CD14-positive monocyte (primary cell): ENCODE data around the gene MRPS23. TPM values are rescaled to one million over a fixed set of nuclear protein-coding genes. Genes with fewer than 3 reads are reported as not detected.

Source experiments
- DNase-seq, 3 donors: peaks; one replicate each; pipeline ENCODE4 v3.0.0-alpha.2; 2011 to 2022
- H2AFZ ChIP-seq: 2 replicates; pipeline ENCODE4 v1.6.0; 2012; ENCODE audit warnings: mild to moderate bottlenecking, low read depth, low read length, inconsistent platforms; ENCODE audit not compliant: insufficient read depth, poor library complexity, severe bottlenecking
- H3K27ac ChIP-seq, 2 donors: 1 replicate in 1 of 2; 2 replicates in 1 of 2; pipeline ENCODE4 v1.5.1; 2012 to 2013; ENCODE audit warnings: low read length in 2 of 2, control low read depth in 1 of 2, inconsistent platforms in 1 of 2, low read depth in 1 of 2, mild to moderate bottlenecking in 1 of 2
- H3K27me3 ChIP-seq, 2 donors: one replicate each; pipeline versions ENCODE4 v1.6.0 to v1.6.1; 2011 to 2013; ENCODE audit warnings: low read length in 2 of 2; ENCODE audit not compliant: control insufficient read depth in 2 of 2, insufficient read depth in 2 of 2
- H3K36me3 ChIP-seq, 2 donors: replicated peaks in 1 of 2; 1 replicate in 1 of 2; 2 replicates in 1 of 2; pipeline versions ENCODE4 v1.5.1 to v1.6.1; 2012 to 2013; ENCODE audit warnings: low read length in 2 of 2, control low read depth in 1 of 2, inconsistent platforms in 1 of 2, mild to moderate bottlenecking in 1 of 2; ENCODE audit not compliant: insufficient read depth in 2 of 2, control insufficient read depth in 1 of 2
- H3K4me1 ChIP-seq, 2 donors: 1 replicate in 1 of 2; 2 replicates in 1 of 2; pipeline versions ENCODE4 v1.5.1 to v1.6.1; 2012 to 2013; ENCODE audit warnings: low read length in 2 of 2, control low read depth in 1 of 2, inconsistent platforms in 1 of 2, mild to moderate bottlenecking in 1 of 2, moderate library complexity in 1 of 2; ENCODE audit not compliant: insufficient read depth in 2 of 2, control insufficient read depth in 1 of 2
- H3K4me2 ChIP-seq: replicated peaks from 2 replicates; pipeline ENCODE3; 2012; ENCODE audit warnings: low read length, moderate library complexity, mild to moderate bottlenecking; ENCODE audit not compliant: poor library complexity, severe bottlenecking; ENCODE audit errors: extremely low read depth
- H3K4me3 ChIP-seq, 3 experiments: fragments of 200-600 bp in 1 of 3; sonication (generic) in 1 of 3; replicated peaks in 1 of 3; 1 replicate in 2 of 3; 2 replicates in 1 of 3; pipeline ENCODE4 v1.5.1; 2011 to 2013; ENCODE audit warnings: low read length in 3 of 3, mild to moderate bottlenecking in 3 of 3, control low read depth in 2 of 3, low read depth in 2 of 3, inconsistent platforms in 1 of 3, moderate library complexity in 1 of 3
- H3K79me2 ChIP-seq: 2 replicates; pipeline ENCODE4 v1.6.0; 2012; ENCODE audit warnings: mild to moderate bottlenecking, control low read depth, inconsistent platforms, low read length, moderate library complexity; ENCODE audit not compliant: insufficient read depth
- H3K9ac ChIP-seq: 2 replicates; pipeline ENCODE4 v1.6.0; 2017; ENCODE audit warnings: low read length, mild to moderate bottlenecking; ENCODE audit not compliant: insufficient read depth, poor library complexity, severe bottlenecking
- H3K9me3 ChIP-seq, 2 donors: replicated peaks in 1 of 2; 1 replicate in 1 of 2; 2 replicates in 1 of 2; pipeline versions ENCODE4 v1.5.1 to v1.6.1; 2012 to 2013; ENCODE audit warnings: low read length in 2 of 2, control low read depth in 1 of 2; ENCODE audit not compliant: control insufficient read depth in 1 of 2, insufficient read depth in 1 of 2
- H4K20me1 ChIP-seq: 2 replicates; pipeline ENCODE4 v1.6.0; 2012; ENCODE audit warnings: mild to moderate bottlenecking, low read length, control low read depth, moderate library complexity; ENCODE audit not compliant: insufficient read depth
- H3K27ac Mint-ChIP-seq, 7 donors: one replicate each; pipeline ENCODE4 v1.8.0; 2020; ENCODE audit warnings: mild to moderate bottlenecking in 7 of 7, mixed read lengths in 7 of 7, moderate library complexity in 6 of 7, inconsistent platforms in 2 of 7
- H3K27me3 Mint-ChIP-seq, 3 donors: one replicate each; pipeline ENCODE4 v1.8.0; 2021 to 2022; ENCODE audit warnings: low read depth in 3 of 3, mild to moderate bottlenecking in 3 of 3, mixed read lengths in 3 of 3, moderate library complexity in 3 of 3, inconsistent platforms in 1 of 3
- H3K36me3 Mint-ChIP-seq, 2 donors: one replicate each; pipeline ENCODE4 v1.8.0; 2020; ENCODE audit warnings: mixed read lengths in 2 of 2, inconsistent platforms in 1 of 2, mild to moderate bottlenecking in 1 of 2
- H3K4me1 Mint-ChIP-seq: one replicate; pipeline ENCODE4 v1.8.0; 2020; ENCODE audit warnings: mild to moderate bottlenecking, mixed read lengths
- H3K4me3 Mint-ChIP-seq, 2 donors: one replicate each; pipeline ENCODE4 v1.8.0; 2020; ENCODE audit warnings: mild to moderate bottlenecking in 2 of 2, mixed read lengths in 2 of 2, moderate library complexity in 1 of 2
- H3K9me3 Mint-ChIP-seq, 7 donors: one replicate each; pipeline ENCODE4 v1.8.0; 2020 to 2022; ENCODE audit warnings: mixed read lengths in 7 of 7, mild to moderate bottlenecking in 6 of 7, moderate library complexity in 6 of 7, inconsistent platforms in 2 of 7
- WGBS: methylation state at CpG from one replicate; pipeline ENCODE4 v1.1.5; 2013; ENCODE audit warnings: missing lambda C conversion rate; ENCODE audit not compliant: insufficient coverage; 5-methylcytosine and 5-hydroxymethylcytosine counted together
- intact Hi-C, 2 donors: fragments of 100-400 bp; cut with micrococcal nuclease; formaldehyde crosslinking; loops; one replicate each; pipeline versions ENCODE4 v1.15.0 to v1.15.1; 2023
- polyA plus RNA-seq, 3 donors: library from polyadenylated mRNA; depleted of rRNA in 1 of 3; unstranded in 2 of 3; stranded (reverse) in 1 of 3; fragments of 300-500 nt in 2 of 3; fragments of >200 nt in 1 of 3; fragmentation: Illumina TruSeq in 2 of 3; gene quantifications; 1 replicate in 2 of 3; 2 replicates in 1 of 3; pipeline ENCODE4 v1.2.3, GENCODE V29; 2012 to 2021
- TF ChIP-seq, protein P1 (sequence below): fragments of 200-600 bp; IDR thresholded peaks from one replicate; pipeline ENCODE4 v1.8.0; 2022; ENCODE audit warnings: antibody characterized with exemption, mild to moderate bottlenecking

MRPS23 gene
- polyA plus RNA-seq, 3 donors, result 14.5 to 40.6 (median 32.7) TPM

DNA sequence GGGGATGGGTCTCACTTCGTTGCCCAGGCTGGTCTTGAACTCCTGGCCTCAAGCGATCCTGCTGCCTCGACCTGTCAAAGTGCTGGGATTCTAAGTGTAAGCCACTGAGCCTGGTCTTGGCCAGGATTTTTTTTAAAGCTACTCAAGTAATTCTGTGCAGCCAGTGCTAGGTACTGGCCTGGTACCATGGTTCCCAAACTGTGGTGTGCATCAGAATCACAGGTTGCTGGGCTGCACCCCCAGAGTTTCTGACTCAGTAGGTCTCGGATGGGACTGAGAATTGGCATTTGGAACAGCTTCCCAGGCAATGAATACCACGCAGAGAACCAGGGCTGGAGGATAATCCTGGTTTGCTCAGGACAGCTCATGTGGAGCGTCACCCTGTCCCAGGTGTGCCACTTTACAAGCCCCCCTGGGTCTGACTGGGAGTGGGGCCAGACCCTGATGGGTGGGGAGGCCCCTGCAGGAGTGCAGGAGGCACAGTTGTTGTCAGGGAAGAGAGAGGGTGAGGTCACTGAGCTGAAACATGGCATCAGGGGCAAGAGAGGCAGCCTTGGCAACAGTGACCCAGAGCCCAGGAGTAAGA, 10.7 kb upstream of the MRPS23 start:
- peaks cover 0 to 2% (median 0%) of the 10 kb centered on the region in 7 donors for H3K9me3 Mint-ChIP-seq
- Histone ChIP-seq H3K9me3 (no peaks in the 10 kb centered on the region), H3K27ac (peak overlapping the region; percentile 48 to 68), H3K9ac (no peak overlapping the region), H4K20me1 (no peaks in the 10 kb centered on the region), H3K79me2 (no peaks in the 10 kb centered on the region), H3K27me3 (peaks cover 0 to 10% of the 10 kb centered on the region in 2 donors), H3K36me3 (no peaks in the 10 kb centered on the region), H3K4me1 (peaks cover 22 to 25% of the 10 kb centered on the region in 2 donors), H3K4me3 (peak overlapping the region in 1 of 3 experiments; percentile 74), H2AFZ (peak overlapping the region; percentile 73), H3K4me2 (peak overlapping the region; percentile 98)
- H3K4me3 Mint-ChIP-seq, result peak overlapping the region; percentile 81 to 96
- intact Hi-C loops, result loop anchor here in 1 of 2 donors (10.0 kb wide), 1 partner anchor 254 kb away; no protein-coding TSS in a partner anchor
- 70% methylated on average over 5 of the region's 6 CpGs for WGBS
- H3K27me3 Mint-ChIP-seq, result peaks cover 11 to 17% (median 14%) of the 10 kb centered on the region in 3 donors
- no peak for DNase-seq
- H3K4me1 Mint-ChIP-seq, result peaks cover 24% of the 10 kb centered on the region
- H3K27ac Mint-ChIP-seq, result peak overlapping the region in 6 of 7 donors; percentile 76 to 85 (median 79)
- H3K36me3 Mint-ChIP-seq, result peaks cover 23 to 28% of the 10 kb centered on the region in 2 donors
- TF ChIP-seq, protein P1, sequence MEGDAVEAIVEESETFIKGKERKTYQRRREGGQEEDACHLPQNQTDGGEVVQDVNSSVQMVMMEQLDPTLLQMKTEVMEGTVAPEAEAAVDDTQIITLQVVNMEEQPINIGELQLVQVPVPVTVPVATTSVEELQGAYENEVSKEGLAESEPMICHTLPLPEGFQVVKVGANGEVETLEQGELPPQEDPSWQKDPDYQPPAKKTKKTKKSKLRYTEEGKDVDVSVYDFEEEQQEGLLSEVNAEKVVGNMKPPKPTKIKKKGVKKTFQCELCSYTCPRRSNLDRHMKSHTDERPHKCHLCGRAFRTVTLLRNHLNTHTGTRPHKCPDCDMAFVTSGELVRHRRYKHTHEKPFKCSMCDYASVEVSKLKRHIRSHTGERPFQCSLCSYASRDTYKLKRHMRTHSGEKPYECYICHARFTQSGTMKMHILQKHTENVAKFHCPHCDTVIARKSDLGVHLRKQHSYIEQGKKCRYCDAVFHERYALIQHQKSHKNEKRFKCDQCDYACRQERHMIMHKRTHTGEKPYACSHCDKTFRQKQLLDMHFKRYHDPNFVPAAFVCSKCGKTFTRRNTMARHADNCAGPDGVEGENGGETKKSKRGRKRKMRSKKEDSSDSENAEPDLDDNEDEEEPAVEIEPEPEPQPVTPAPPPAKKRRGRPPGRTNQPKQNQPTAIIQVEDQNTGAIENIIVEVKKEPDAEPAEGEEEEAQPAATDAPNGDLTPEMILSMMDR, result no peak

DNA sequence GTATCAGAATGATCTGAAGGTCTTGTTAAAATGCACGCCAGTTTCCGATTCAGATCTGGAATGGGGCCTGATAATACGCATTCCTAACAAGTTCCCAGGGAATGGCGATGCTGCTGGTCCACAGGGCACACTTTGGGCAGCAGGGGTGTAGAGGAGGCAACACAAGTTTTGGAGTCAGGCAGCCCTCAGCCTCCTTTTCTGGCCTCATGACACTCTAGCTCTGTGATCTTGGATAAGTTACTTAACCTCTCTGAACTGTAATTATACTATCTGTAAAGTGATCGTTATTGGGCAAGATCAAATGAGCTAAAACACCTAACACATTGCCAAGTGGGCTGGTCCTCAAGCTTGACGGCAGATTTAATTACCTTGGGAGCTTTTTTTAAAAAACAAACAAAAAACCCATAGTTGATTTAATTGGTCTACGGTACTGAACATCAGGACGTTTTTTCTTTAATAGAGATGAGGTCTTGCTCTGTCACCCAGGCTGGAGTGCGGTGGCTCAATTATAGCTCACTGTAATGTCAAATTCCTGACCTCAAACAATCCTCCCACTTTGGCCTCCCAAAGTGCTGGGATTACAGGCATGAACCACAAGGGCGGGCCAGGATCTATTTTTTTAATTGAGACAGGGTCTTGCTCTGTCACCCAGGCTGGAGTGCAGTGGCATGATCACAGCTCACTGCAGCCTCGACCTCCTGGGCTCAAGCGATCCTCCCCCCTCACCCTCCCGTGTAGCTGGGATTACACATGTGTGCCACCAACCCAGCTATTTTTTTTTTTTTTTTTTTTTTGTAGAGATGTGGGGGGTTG, 10.0 kb upstream of the MRPS23 start:
- Histone ChIP-seq H3K4me2 (no peak overlapping the region), H3K9ac (no peak overlapping the region), H3K9me3 (no peaks in the 10 kb centered on the region), H3K4me1 (peaks cover 23 to 25% of the 10 kb centered on the region in 2 donors), H3K27ac (no peak overlapping the region), H3K36me3 (no peaks in the 10 kb centered on the region), H2AFZ (no peak overlapping the region), H3K27me3 (peaks cover 0 to 10% of the 10 kb centered on the region in 2 donors), H3K79me2 (no peaks in the 10 kb centered on the region), H3K4me3 (no peak overlapping the region), H4K20me1 (no peaks in the 10 kb centered on the region)
- TF ChIP-seq, protein P1, result no peak
- Mint-ChIP-seq H3K36me3 (peaks cover 16 to 21% of the 10 kb centered on the region in 2 donors), H3K27ac (peak overlapping the region in 1 of 7 donors; percentile 27), H3K27me3 (peaks cover 11 to 14% (median 13%) of the 10 kb centered on the region in 3 donors), H3K4me3 (no peak overlapping the region), H3K9me3 (peaks cover 0 to 2% (median 0%) of the 10 kb centered on the region in 7 donors), H3K4me1 (peaks cover 22% of the 10 kb centered on the region)
- intact Hi-C loops, result loop anchor here (2.0 to 10.0 kb wide), 5 partner anchors 45 to 255 kb away; partner anchors contain the start of gene DYNLL2 (in 2 of the 2)
- 100% methylated on average over 3 of the region's 13 CpGs for WGBS
- no peak for DNase-seq
